Activated CD8-positive, alpha-beta T cell treated with anti-CD3 and anti-CD28 coated beads, Interleukin-2, amount 10 ng/mL, durations not matched to agents 7 days and 5 days (primary cell): Measurements from ENCODE around the gene ALK. TPM values are rescaled to one million over a fixed set of nuclear protein-coding genes. Genes with fewer than 3 reads are reported as not detected.

Experiments
- ATAC-seq: fragments of 150-1000 bp; cut with Tn5 transposase; one replicate; pipeline ENCODE4 v1.10.0; 2021; ENCODE audit warnings: moderate library complexity
- CTCF ChIA-PET: fragments of 350-600 bp; sonication (Branson Sonifier 250); formaldehyde crosslinking; loops from one replicate; lab custom pipeline; 2021; ENCODE audit warnings: antibody characterized with exemption; lab: Charles Lee
- POLR2A ChIA-PET: fragments of 350-600 bp; sonication (Branson Sonifier 250); formaldehyde crosslinking; loops from one replicate; lab custom pipeline; 2021; ENCODE audit warnings: antibody characterized with exemption; lab: Charles Lee
- DNase-seq: peaks from one replicate; pipeline ENCODE4 v3.0.0-alpha.2; 2020
- H3K27ac Mint-ChIP-seq: one replicate; pipeline ENCODE4 v1.8.0; 2021; ENCODE audit warnings: mild to moderate bottlenecking, mixed read lengths
- H3K27me3 Mint-ChIP-seq: one replicate; pipeline ENCODE4 v1.8.0; 2021; ENCODE audit warnings: low read depth, mixed read lengths
- H3K36me3 Mint-ChIP-seq: one replicate; pipeline ENCODE4 v1.8.0; 2021; ENCODE audit warnings: low read depth, mixed read lengths
- H3K4me1 Mint-ChIP-seq: one replicate; pipeline ENCODE4 v1.8.0; 2021; ENCODE audit warnings: low read depth, mixed read lengths
- H3K4me3 Mint-ChIP-seq: one replicate; pipeline ENCODE4 v1.8.0; 2021; ENCODE audit warnings: mild to moderate bottlenecking, mixed read lengths
- H3K9me3 Mint-ChIP-seq: one replicate; pipeline ENCODE4 v1.8.0; 2022; ENCODE audit warnings: mixed read lengths; ENCODE audit not compliant: insufficient read depth
- total RNA-seq, 2 experiments: library from RNA; stranded (reverse); gene quantifications; one replicate each; pipeline ENCODE4 v1.2.3, GENCODE V29; 2021

The ALK gene
- total RNA-seq, 2 experiments from 2014 or later = not detected

DNA sequence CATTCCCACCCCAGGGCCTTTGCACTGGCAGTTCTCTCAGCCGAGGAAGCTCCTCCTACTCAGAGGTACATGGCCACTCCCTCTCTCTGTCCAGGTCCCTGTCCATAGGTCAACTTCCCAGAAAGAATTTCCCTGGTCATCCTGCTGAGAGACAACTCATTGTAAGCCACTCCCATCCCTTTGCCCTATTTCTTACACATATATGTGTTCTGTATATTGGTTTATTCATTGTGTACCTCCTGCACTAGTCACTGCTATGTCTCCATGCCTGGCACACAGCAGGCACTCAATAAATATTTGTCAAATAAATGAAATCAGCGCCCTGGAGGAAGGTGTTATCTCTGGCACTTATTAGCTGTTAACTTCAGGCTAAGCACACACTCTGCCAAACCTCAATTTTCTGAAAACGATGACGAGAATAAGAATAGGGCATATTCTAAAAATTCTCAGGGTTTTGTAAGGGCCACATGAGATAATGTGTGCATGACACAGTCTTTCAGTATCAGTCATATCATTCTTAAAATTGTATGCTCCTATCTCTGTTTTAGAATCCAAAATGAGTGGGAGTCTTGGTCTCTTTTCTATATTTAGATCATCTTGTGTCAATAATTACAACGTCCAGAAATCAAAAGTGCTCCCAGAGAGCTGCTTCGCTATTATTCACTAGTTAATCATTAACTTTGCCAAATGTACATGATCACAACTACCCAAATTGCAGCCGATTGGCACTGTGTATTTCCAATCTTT is 198.0 kb downstream of the ALK start:
- Mint-ChIP-seq H3K4me1 (no peaks in the 10 kb centered on the region), H3K27ac (no peak overlapping the region), H3K27me3 (no peaks in the 10 kb centered on the region), H3K36me3 (no peaks in the 10 kb centered on the region), H3K9me3 (no peaks in the 10 kb centered on the region), H3K4me3 (no peak overlapping the region)
- CTCF ChIA-PET = no interaction called here
- POLR2A ChIA-PET = no interaction called here
- DNase-seq (no peak), ATAC-seq (no peak)

DNA sequence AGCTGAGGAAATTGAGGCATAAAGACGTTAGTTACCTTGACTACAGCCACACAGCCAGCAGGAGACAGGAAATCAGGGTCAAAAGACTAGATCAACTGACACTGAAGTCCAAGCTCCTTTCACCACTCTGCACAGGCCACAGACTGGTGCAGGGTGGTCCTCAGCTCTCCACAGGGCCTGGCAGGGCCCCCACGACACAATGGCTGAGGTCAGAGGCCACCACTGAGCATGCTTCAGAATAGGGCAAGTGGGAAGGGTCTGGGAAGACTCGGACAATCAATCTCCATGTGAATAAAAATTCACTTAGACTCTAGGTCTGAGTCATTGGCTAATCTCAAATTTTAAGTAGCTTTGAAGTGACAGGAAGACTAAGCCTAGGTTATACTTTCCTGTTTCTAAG is 201.7 kb downstream of the ALK start:
- Mint-ChIP-seq H3K36me3 (no peaks in the 10 kb centered on the region), H3K4me3 (no peak overlapping the region), H3K9me3 (no peaks in the 10 kb centered on the region), H3K27me3 (no peaks in the 10 kb centered on the region), H3K4me1 (no peaks in the 10 kb centered on the region), H3K27ac (no peak overlapping the region)
- DNase-seq (no peak), ATAC-seq (no peak)
- CTCF ChIA-PET = no interaction called here
- POLR2A ChIA-PET = no interaction called here

DNA sequence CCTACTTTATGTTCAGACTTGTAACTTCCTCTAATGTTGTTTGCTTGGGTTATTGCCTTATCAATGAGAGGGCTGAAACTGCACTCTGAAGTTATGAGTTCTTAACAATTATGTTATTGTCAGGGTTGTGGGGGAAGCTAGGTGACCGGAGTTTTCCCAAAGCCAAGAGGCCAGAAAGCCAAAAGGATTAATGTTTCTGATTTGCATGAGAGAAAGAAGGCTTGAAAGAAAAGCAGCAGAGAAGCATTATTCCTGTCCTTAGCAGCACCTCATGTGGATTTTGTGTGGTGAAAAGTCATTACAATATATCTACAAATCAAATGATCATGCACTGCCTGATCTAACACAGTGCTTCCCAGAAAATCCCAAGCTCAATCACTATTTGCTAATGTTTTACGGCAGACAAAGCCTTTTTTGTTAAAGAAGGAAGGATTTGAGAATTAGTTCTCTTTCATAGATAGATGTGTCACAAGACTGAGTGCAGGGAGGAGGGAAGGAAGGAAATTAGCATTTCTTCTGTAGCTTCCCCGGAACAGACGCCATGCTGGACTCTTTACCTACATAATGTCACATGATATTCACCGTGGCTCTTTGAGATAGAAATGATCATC is 203.2 kb downstream of the ALK start:
- Mint-ChIP-seq H3K4me3 (no peak overlapping the region), H3K9me3 (no peaks in the 10 kb centered on the region), H3K36me3 (no peaks in the 10 kb centered on the region), H3K27ac (no peak overlapping the region), H3K4me1 (no peaks in the 10 kb centered on the region), H3K27me3 (no peaks in the 10 kb centered on the region)
- no peak for DNase-seq
- POLR2A ChIA-PET = no interaction called here
- ATAC-seq = no peak
- CTCF ChIA-PET = no interaction called here

DNA sequence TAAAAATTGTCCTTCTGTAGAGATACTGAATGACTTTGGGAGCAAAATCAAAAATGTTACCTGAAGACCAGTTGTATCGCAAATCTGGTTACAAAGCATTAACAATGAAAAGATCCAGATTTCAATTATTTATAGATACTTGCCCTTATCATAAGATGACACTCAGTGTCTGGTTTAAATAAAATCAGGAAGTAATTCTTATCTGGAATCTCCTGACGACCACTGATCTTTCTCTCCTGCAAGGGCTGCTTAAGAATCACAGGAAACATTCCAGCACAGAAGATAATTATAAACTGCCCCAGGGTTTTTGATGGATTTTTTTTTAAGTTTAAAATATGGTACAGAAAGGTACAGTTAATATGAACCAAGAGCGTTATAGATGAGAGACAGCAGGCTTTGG is 205.7 kb downstream of the ALK start:
- no peak overlapping the region for H3K4me3 Mint-ChIP-seq
- DNase-seq (no peak), ATAC-seq (no peak)
- no peaks in the 10 kb centered on the region for H3K9me3 Mint-ChIP-seq
- ChIA-PET CTCF (no interaction called here), POLR2A (no interaction called here)
- no peak overlapping the region for H3K27ac Mint-ChIP-seq
- no peaks in the 10 kb centered on the region for H3K27me3 Mint-ChIP-seq
- H3K36me3 Mint-ChIP-seq = no peaks in the 10 kb centered on the region
- no peaks in the 10 kb centered on the region for H3K4me1 Mint-ChIP-seq

DNA sequence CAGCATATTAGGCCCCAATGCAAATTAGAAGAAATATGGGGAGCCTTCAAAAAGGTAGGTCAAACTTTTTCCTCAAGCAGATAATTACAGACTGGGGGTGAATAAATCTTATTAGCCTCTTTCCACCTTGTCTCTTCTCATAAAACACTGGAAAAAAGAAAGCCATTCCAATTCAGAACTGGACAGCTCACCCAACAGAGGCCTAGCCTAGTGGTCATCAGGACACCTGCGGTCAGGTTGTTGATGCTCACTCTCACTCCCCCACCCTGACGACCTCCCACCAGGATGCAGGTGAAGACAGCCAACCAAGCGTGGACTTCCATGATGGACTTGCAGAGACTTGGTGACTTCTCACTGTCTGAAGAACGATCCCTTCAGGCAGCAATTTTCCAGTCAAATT is 207.1 kb downstream of the ALK start:
- no peak overlapping the region for H3K27ac Mint-ChIP-seq
- ATAC-seq = no peak
- no peaks in the 10 kb centered on the region for H3K9me3 Mint-ChIP-seq
- no peaks in the 10 kb centered on the region for H3K4me1 Mint-ChIP-seq
- ChIA-PET POLR2A (no interaction called here), CTCF (no interaction called here)
- no peaks in the 10 kb centered on the region for H3K36me3 Mint-ChIP-seq
- DNase-seq = no peak
- H3K4me3 Mint-ChIP-seq = no peak overlapping the region
- H3K27me3 Mint-ChIP-seq = no peaks in the 10 kb centered on the region

DNA sequence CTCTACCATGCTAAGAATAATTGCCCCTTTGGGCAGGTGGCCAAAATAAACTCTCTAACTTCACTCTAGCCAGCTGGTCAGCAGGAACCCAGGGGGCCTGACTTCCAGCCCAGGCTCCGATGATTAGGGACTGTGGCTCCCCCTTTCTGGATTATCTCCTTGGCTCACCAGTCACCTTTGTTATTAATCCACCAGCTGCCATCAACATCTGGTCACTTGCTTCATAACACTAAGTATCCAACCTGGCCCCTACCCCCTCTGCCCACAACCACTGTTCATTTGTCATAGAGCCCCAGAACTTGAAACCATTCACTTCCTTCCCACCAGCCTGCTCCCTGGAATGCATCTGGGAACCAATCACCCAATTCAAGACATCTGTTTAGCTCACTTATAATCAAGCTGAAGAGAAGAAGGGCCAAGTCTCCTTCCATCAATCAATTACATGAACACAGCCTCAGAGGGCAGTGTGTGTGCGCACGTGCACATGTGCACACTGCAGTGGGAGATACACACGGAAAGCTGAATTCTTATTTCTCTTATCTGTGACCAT is 215.1 kb downstream of the ALK start:
- no peaks in the 10 kb centered on the region for H3K36me3 Mint-ChIP-seq
- ATAC-seq (no peak), DNase-seq (no peak)
- ChIA-PET POLR2A (no interaction called here), CTCF (no interaction called here)
- H3K4me1 Mint-ChIP-seq = no peaks in the 10 kb centered on the region
- H3K4me3 Mint-ChIP-seq = no peak overlapping the region
- H3K27me3 Mint-ChIP-seq = no peaks in the 10 kb centered on the region
- H3K9me3 Mint-ChIP-seq = no peaks in the 10 kb centered on the region
- no peak overlapping the region for H3K27ac Mint-ChIP-seq

DNA sequence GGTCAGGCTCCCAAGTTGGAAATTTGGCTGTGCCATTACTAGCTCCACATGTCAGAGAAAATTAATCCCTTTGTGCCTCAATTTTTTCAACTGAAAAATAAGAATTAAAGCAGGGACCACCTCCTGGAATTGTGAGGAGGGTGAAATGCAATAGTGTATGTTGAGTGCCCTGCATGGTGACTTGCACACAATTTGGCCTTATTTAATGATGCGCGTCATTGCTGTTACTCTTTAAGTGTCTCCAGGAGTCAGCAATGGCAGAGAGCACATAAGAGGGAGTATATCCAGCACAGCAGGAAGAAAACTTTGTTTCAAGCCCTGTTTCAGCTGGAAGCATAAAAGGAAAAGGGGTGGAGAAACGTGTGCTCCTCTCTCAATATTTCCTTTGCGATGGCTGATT is 215.8 kb downstream of the ALK start:
- Mint-ChIP-seq H3K4me1 (no peaks in the 10 kb centered on the region), H3K27ac (no peak overlapping the region), H3K27me3 (no peaks in the 10 kb centered on the region), H3K36me3 (no peaks in the 10 kb centered on the region), H3K4me3 (no peak overlapping the region), H3K9me3 (no peaks in the 10 kb centered on the region)
- ChIA-PET CTCF (no interaction called here), POLR2A (no interaction called here)
- ATAC-seq = no peak
- no peak for DNase-seq

DNA sequence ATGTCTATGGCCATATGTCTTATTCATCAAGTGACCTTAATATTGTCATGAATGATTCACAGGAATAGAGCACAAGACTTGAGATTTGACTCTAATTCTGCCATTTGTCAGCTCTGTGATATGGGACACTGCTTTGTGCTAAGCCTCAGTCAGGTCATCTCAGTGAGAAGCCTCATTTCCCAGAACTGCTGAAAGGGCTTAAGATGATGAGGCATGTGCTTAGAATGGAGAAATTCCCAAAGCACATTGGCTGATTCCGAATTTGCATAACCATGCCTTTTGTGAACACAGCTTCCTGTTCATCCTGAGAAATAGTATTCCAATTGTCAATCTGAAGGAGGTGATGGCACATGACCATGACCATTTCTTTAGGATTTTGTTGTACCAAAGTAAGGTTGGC is 218.1 kb downstream of the ALK start:
- Mint-ChIP-seq H3K4me3 (no peak overlapping the region), H3K36me3 (no peaks in the 10 kb centered on the region), H3K27me3 (no peaks in the 10 kb centered on the region), H3K9me3 (no peaks in the 10 kb centered on the region), H3K4me1 (no peaks in the 10 kb centered on the region), H3K27ac (no peak overlapping the region)
- ATAC-seq (no peak), DNase-seq (no peak)
- ChIA-PET POLR2A (no interaction called here), CTCF (no interaction called here)

DNA sequence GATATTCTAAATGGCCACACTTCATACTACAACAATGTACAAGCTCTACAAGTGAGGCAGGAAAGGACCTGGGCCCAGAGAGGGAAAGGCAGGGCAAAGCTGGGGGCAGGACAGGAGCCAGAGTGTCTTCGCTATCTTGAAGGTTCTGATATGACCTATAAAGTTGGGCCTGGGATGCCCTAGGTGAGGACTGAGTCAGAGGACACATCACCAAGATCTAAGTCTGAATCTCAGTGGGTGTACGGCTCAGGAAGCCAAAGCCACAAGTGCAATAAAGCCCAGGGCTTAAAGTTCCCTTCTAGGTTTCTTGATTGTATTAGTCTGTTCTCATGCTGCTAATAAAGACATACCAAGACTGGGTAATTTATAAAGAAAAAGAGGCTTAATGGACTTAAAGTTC is 219.1 kb downstream of the ALK start:
- Mint-ChIP-seq H3K27ac (no peak overlapping the region), H3K4me3 (no peak overlapping the region), H3K36me3 (no peaks in the 10 kb centered on the region), H3K27me3 (no peaks in the 10 kb centered on the region), H3K4me1 (no peaks in the 10 kb centered on the region), H3K9me3 (no peaks in the 10 kb centered on the region)
- DNase-seq = no peak
- no peak for ATAC-seq
- POLR2A ChIA-PET = no interaction called here
- CTCF ChIA-PET = no interaction called here

DNA sequence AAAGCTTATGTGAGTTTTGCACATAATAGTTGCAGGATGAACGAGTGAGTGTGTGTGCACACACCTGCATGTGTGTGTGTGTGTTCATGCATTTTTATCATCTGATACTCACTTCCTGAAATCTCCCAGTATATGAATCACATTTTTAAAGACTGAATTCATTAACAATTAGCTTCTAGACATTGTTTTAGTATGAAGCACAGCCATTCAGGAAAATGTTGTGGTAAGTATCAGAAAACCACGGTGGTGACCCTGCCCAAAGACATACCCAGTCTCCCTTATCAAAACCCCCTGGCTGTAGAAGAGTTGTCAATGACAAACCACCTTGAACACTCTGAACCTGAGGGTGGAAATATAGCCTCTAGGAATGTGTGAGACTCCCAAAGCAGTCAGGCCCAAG is 220.8 kb downstream of the ALK start:
- Mint-ChIP-seq H3K4me3 (no peak overlapping the region), H3K27ac (no peak overlapping the region), H3K9me3 (no peaks in the 10 kb centered on the region), H3K36me3 (no peaks in the 10 kb centered on the region), H3K4me1 (no peaks in the 10 kb centered on the region), H3K27me3 (no peaks in the 10 kb centered on the region)
- ChIA-PET POLR2A (no interaction called here), CTCF (no interaction called here)
- no peak for ATAC-seq
- DNase-seq = no peak

DNA sequence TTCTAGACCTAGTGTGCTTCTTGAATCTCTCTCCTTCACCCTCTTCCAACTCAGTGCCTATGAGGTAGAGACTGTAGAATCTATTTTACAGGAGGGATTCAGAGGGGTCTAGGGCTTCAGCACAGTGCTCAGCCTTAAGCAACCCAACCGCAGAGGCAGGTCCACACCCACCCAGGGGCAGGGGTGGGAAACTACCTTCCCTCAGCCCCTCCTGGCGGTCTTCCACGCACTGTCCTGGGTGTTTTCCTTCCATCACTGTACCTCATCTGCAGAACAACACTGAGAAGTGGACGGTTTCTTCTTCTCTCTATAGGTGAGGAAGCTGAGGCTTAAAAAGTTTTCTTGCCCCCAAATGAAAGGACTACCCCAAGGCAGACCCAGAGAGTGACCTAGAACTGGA is 222.3 kb downstream of the ALK start:
- CTCF ChIA-PET = no interaction called here
- DNase-seq = no peak
- Mint-ChIP-seq H3K27ac (no peak overlapping the region), H3K4me1 (no peaks in the 10 kb centered on the region), H3K36me3 (no peaks in the 10 kb centered on the region), H3K27me3 (no peaks in the 10 kb centered on the region), H3K9me3 (no peaks in the 10 kb centered on the region), H3K4me3 (no peak overlapping the region)
- POLR2A ChIA-PET = no interaction called here
- ATAC-seq = no peak

DNA sequence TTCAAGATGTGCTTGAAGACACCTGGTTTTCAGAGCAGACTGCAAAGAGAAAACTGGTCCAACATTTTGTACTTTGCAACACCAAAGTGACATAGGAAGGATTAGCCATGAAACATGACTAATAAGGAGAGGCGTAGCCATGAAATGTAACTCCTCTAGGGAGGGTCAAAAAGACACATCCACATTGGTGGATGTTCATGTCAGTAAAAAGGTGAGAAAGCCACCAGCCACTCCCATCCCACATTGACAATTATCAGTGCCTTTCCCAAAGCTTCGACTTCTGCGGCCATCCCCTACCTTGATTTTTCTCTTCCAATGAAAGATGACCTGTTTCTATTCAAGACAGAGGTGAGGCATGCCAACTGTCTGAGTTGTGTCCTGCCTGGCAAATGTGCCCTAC is 223.2 kb downstream of the ALK start:
- no peaks in the 10 kb centered on the region for H3K9me3 Mint-ChIP-seq
- no peaks in the 10 kb centered on the region for H3K36me3 Mint-ChIP-seq
- no peak overlapping the region for H3K4me3 Mint-ChIP-seq
- ChIA-PET POLR2A (no interaction called here), CTCF (no interaction called here)
- H3K27ac Mint-ChIP-seq = no peak overlapping the region
- H3K4me1 Mint-ChIP-seq = no peaks in the 10 kb centered on the region
- no peak for ATAC-seq
- H3K27me3 Mint-ChIP-seq = no peaks in the 10 kb centered on the region
- DNase-seq = no peak
